ENCODE results near the gene DACT3. TPM values are rescaled to one million over a fixed set of nuclear protein-coding genes. Genes with fewer than 3 reads are reported as not detected.
A peak's percentile ranks its signal among the peaks of the same experiment; 100 is the strongest.

Gene DACT3
- total RNA-seq, 1 donor from 2014 or later = 13.8 TPM

DNA sequence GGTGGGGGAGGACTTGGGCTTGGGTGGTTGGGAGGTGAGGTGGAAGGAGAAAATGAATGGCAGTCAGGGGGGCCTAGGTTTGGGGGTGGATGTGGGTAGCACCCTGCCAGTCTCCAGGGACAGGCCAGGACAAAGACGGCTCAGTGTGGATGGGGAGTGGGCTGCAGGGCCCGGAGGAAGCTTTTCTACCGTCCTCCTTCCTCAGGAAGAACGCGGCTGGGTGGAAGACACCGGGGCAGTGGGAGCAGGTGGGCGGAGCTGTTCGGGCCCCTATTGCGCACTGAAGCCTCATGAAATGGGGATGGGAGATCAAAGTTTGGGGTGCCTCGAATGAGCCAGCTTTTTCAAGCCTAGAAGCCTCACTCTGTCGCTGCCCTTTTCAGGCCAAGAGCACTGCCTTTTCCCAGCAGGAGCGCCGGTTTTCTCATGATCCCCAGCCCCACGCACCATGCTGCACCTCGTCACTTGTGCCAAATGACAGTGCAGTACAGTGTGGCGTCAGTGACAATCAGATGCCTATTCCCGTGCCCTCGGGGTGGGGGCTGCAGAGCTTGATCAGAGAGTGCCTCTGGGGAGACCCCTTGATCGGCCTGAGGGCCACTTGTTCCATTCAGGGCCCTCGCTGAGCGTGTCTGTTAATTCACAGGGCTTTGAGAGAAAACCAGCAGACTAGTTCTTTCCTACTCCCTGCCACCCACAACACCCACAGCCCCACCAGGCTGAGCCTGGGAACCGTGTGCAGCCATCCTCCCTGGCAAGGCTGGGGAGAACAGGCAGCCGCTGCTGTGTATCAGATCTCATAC is 58.4 kb downstream of the DACT3 start:
- peak in 1 of 2 donors; percentile 86 for DNase-seq (ENCODE audit: extremely low spot score in 2 of 2)
- H3K27ac ChIP-seq = peak overlapping the region; percentile 97
- peaks cover 51% of the 10 kb centered on the region for H3K4me1 ChIP-seq
- no peak for TF ChIP-seq CTCF (IDR thresholded peaks at IDR 0.05)
- TF ChIP-seq POLR2AphosphoS5 (IDR thresholded peaks at IDR 0.05; ENCODE audit: insufficient read depth in 1 of 2, low read depth in 1 of 2) = no peak
- no peak for TF ChIP-seq POLR2A (IDR thresholded peaks at IDR 0.05)
- H3K9me3 ChIP-seq = no peaks in the 10 kb centered on the region
- H3K4me3 ChIP-seq = peak overlapping the region; percentile 99
- H3K27me3 ChIP-seq = no peaks in the 10 kb centered on the region
- H3K36me3 ChIP-seq = peaks cover 0 to 11% of the 10 kb centered on the region in 2 donors
- intact Hi-C loops (cut with DNase I) = no loop called here

DNA sequence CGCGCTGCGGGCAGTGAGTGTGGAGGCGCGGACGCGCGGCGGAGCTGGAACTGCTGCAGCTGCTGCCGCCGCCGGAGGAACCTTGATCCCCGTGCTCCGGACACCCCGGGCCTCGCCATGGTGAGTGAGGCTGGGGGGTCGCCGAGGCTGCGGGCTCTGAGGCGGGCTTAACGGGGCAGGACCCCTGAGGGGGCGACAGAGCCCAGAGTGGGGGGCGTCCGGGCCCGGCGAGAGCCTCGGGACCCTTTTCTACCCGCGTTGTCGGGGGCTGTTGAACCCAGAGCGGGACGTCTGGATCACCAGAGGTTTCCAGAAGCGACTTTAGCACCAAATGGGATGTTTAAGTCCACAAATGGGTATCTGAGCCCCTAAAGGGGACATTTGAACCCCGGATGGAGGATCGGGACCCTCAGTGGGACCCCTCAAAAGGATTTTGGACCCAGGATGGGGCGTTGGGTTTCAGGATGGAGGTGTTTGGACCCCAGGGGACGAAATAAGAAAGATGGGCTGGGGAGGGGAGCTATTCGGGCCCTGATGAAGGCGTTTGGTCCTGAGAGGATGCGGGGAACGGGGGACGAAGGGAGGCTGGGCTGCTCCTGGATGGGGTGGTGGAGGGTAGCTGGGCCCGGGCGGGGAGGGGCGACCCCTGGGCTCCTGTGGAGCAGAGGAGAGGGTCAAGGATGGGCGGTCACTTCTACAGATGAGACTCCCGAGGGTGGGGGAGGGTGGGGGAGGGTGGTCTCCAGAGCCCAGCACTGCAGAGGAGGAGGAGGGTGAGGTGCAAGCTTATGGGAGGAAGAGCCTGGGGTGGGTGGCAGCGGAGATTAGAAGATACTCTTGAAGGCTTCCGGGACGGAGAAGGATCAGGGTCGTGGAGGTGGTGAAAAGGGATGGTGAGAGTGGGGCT is 59.4 kb downstream of the DACT3 start, which contains the start of gene CALM3:
TSS of gene CALM3 (plus strand) at position 13 of the 907 bp plus-strand sequence. CDS start at position 118, 105 bp downstream.
- Histone ChIP-seq H3K9me3 (no peaks in the 10 kb centered on the region), H3K4me3 (peak within 1 kb of the TSS; percentile 99), H3K27ac (peak within 1 kb of the TSS; percentile 97), H3K36me3 (peaks cover 0 to under 1% of the 10 kb centered on the region in 2 donors), H3K27me3 (no peaks in the 10 kb centered on the region), H3K4me1 (peaks cover 51% of the 10 kb centered on the region)
- TF ChIP-seq POLR2A (IDR thresholded peaks at IDR 0.05) (peak in 1 of 2 donors; percentile 70), CTCF (IDR thresholded peaks at IDR 0.05) (no peak)
- intact Hi-C loops (cut with DNase I) = no loop called here
- DNase-seq (ENCODE audit: extremely low spot score in 2 of 2) = peak in 1 of 2 donors; percentile 89

DNA sequence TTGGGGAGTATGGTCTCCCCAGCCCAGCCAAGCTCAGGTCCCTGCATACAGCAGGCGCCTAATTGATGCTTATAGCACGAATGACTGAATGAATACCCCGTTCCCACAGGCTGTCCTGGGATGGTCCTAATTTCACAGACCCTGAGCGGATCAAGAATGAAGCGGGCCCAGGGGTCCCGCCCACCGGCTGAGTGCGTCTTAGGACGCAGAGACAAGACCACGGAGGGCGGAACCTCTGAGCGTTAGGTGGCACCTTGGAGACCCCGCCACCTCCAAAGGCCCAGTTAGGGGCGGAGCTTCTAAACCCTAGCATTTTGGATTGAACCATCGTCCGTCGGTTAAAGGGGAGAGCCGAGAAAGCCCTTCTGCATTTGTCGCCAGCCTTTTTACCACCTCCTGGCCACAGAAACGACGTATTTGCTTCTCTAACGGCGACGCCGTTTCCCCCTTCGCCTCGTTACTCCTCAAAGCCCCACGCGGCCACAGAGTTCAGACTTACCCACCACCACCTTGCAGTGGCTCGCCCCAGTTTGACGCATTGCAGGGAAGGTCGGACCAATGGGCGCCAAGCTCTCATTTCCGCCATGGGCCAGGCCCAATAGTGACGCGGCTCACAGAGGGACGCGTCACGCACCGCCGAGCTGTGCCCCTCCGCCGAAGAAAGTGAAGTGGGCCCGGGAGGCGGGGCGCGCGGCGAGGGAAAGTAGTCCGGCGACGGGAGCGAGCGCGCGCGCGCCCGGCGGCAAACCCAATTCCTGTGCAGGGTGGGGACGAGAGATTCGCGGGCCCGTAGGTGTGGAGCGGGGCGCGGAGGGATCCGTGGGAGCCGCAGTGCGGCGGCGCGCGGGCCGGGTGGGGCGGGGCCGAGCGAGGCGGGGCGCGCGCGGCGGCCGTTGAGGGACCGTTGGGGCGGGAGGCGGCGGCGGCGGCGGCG is 60.3 kb downstream of the DACT3 start:
- Histone ChIP-seq H3K4me3 (peak overlapping the region; percentile 99), H3K27ac (peak overlapping the region; percentile 97), H3K27me3 (no peaks in the 10 kb centered on the region), H3K36me3 (no peaks in the 10 kb centered on the region), H3K9me3 (no peaks in the 10 kb centered on the region), H3K4me1 (peaks cover 45% of the 10 kb centered on the region)
- intact Hi-C loops (cut with DNase I) = no loop called here
- peak in 1 of 2 donors; percentile 99 for DNase-seq (ENCODE audit: extremely low spot score in 2 of 2)
- TF ChIP-seq POLR2A (IDR thresholded peaks at IDR 0.05) = peak in 1 of 2 donors; percentile 5
- peak; percentile 86 to 92 for TF ChIP-seq POLR2AphosphoS5 (IDR thresholded peaks at IDR 0.05; ENCODE audit: insufficient read depth in 1 of 2, low read depth in 1 of 2)
- TF ChIP-seq CTCF (IDR thresholded peaks at IDR 0.05) = no peak

DNA sequence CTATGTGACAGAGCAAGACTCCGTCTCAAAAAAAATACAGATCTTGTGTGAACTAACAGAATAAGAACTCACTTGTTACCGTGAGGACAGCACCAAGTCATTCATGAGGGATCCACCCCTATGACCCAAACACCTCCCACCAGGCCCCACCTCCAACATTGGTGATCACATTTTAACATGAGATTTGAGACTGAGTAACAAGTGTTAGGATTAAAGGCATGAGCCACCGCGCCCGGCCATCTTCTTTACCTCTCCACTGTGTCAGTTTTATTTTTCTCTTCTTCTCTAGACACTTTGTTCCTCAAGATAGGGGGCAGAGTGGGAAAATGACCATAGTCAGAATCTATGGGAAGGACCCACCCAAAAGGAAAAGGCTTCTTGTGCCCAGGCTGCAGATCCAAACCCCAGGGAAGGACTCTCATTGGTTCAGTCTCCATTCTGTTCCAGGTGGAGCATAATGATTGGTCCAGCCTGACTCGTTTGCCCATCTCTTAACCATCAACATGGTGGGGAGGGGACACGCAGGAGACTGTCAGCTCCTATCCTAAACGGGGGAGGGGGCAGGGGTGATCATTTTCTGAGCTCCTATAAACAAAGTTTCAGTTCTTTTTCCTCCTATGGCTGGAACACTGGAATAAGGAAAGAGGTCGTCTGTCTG is 61.1 kb downstream of the DACT3 start:
- no peaks in the 10 kb centered on the region for H3K27me3 ChIP-seq
- TF ChIP-seq CTCF (IDR thresholded peaks at IDR 0.05) (no peak), POLR2A (IDR thresholded peaks at IDR 0.05) (no peak), POLR2AphosphoS5 (IDR thresholded peaks at IDR 0.05; ENCODE audit: insufficient read depth in 1 of 2, low read depth in 1 of 2) (no peak)
- H3K27ac ChIP-seq = peak overlapping the region; percentile 97
- H3K36me3 ChIP-seq = no peaks in the 10 kb centered on the region
- intact Hi-C loops (cut with DNase I) = no loop called here
- peak overlapping the region; percentile 99 for H3K4me3 ChIP-seq
- no peak for DNase-seq (ENCODE audit: extremely low spot score in 2 of 2)
- no peaks in the 10 kb centered on the region for H3K9me3 ChIP-seq
- peaks cover 37% of the 10 kb centered on the region for H3K4me1 ChIP-seq
